Stimulated activated naive CD8-positive, alpha-beta T cell treated with anti-CD3 and anti-CD28 coated beads, Interleukin-15, amount 100 ng/mL, for 72 hours (primary cell): ENCODE measurements around the gene EYA3.

Source experiments
- ATAC-seq: fragments of 150-1000 bp; cut with Tn5 transposase; 2 replicates; pipeline ENCODE4 v1.10.0; 2021; ENCODE audit warnings: mild to moderate bottlenecking, moderate library complexity
- DNase-seq, 2 donors: peaks; one replicate each; pipeline ENCODE4 v3.0.0; 2021 to 2022
- H3K27ac Mint-ChIP-seq, 2 donors: one replicate each; pipeline ENCODE4 v1.8.0; 2022; ENCODE audit warnings: mild to moderate bottlenecking in 2 of 2, mixed read lengths in 2 of 2, moderate library complexity in 2 of 2
- H3K27me3 Mint-ChIP-seq: one replicate; pipeline ENCODE4 v1.8.0; 2022; ENCODE audit warnings: mixed read lengths
- H3K4me1 Mint-ChIP-seq: one replicate; pipeline ENCODE4 v1.8.0; 2022; ENCODE audit warnings: mild to moderate bottlenecking, mixed read lengths
- H3K4me3 Mint-ChIP-seq, 2 donors: one replicate each; pipeline ENCODE4 v1.8.0; 2022; ENCODE audit warnings: mild to moderate bottlenecking in 2 of 2, mixed read lengths in 2 of 2, moderate library complexity in 1 of 2
- H3K9me3 Mint-ChIP-seq, 2 donors: one replicate each; pipeline ENCODE4 v1.8.0; 2022; ENCODE audit warnings: mixed read lengths in 2 of 2

EYA3 gene

GRCh38 chr1:27937524-27937836, 150.9 kb downstream of the EYA3 start:
- H3K27me3 Mint-ChIP-seq = peaks cover 21% of the 10 kb centered on the region
- H3K4me3 Mint-ChIP-seq = no peak overlapping the region
- peaks cover 20% of the 10 kb centered on the region for H3K4me1 Mint-ChIP-seq
- DNase-seq = no peak
- H3K27ac Mint-ChIP-seq = no peak overlapping the region
- no peak for ATAC-seq
- H3K9me3 Mint-ChIP-seq = no peaks in the 10 kb centered on the region

- Mint-ChIP-seq H3K4me1 (peaks cover 20% of the 10 kb centered on the region), H3K27ac (no peak overlapping the region), H3K9me3 (no peaks in the 10 kb centered on the region), H3K4me3 (no peak overlapping the region), H3K27me3 (peaks cover 28% of the 10 kb centered on the region)
- no peak for ATAC-seq
- DNase-seq = no peak
Observed at GRCh38 chr1:27936370-27936769, 152.0 kb downstream of the EYA3 start.

- peak overlapping the region in 1 of 2 donors; percentile 81 for H3K4me3 Mint-ChIP-seq
- H3K27ac Mint-ChIP-seq = peak overlapping the region in 1 of 2 donors; percentile 82
Observed at GRCh38 chr1:27935721-27936120, 152.7 kb downstream of the EYA3 start.

GRCh38 chr1:27934818-27935549, 153.4 kb downstream of the EYA3 start, which contains the start of gene SMPDL3B:
SMPDL3B (plus strand) TSS chr1:27935000; CDS start chr1:27935184, 184 bp downstream.
- peak in 1 of 2 donors; percentile 20 for DNase-seq
- Mint-ChIP-seq H3K27me3 (peaks cover 28% of the 10 kb centered on the region), H3K4me3 (peak within 1 kb of the TSS; percentile 70 to 81), H3K4me1 (peaks cover 14% of the 10 kb centered on the region), H3K27ac (peak within 1 kb of the TSS; percentile 32 to 82), H3K9me3 (no peaks in the 10 kb centered on the region)
- peak; percentile 69 for ATAC-seq

More at GRCh38 chr1:27935721-27936120, 152.7 kb downstream of the EYA3 start:
- H3K4me1 Mint-ChIP-seq = peaks cover 20% of the 10 kb centered on the region
- peaks cover 28% of the 10 kb centered on the region for H3K27me3 Mint-ChIP-seq
- H3K9me3 Mint-ChIP-seq = no peaks in the 10 kb centered on the region
- DNase-seq (no peak), ATAC-seq (no peak)

GRCh38 chr1:27931759-27932158, 156.7 kb downstream of the EYA3 start:
- Mint-ChIP-seq H3K27me3 (peaks cover 28% of the 10 kb centered on the region), H3K9me3 (no peaks in the 10 kb centered on the region), H3K27ac (no peak overlapping the region), H3K4me1 (peaks cover 12% of the 10 kb centered on the region), H3K4me3 (no peak overlapping the region)
- ATAC-seq = no peak
- DNase-seq = no peak

GRCh38 chr1:27931184-27931583, 157.2 kb downstream of the EYA3 start:
- DNase-seq (no peak), ATAC-seq (no peak)
- Mint-ChIP-seq H3K4me1 (peaks cover 12% of the 10 kb centered on the region), H3K9me3 (no peaks in the 10 kb centered on the region), H3K27ac (no peak overlapping the region), H3K27me3 (peaks cover 28% of the 10 kb centered on the region), H3K4me3 (no peak overlapping the region)

- Mint-ChIP-seq H3K27ac (no peak overlapping the region), H3K27me3 (peaks cover 12% of the 10 kb centered on the region), H3K9me3 (no peaks in the 10 kb centered on the region), H3K4me3 (no peak overlapping the region), H3K4me1 (no peaks in the 10 kb centered on the region)
- no peak for DNase-seq
- ATAC-seq = no peak
Observed at GRCh38 chr1:27928216-27928954, 160.0 kb downstream of the EYA3 start.

- ATAC-seq (no peak), DNase-seq (no peak)
- H3K4me3 Mint-ChIP-seq = no peak overlapping the region
- H3K9me3 Mint-ChIP-seq = no peaks in the 10 kb centered on the region
- H3K27ac Mint-ChIP-seq = no peak overlapping the region
- H3K27me3 Mint-ChIP-seq = no peaks in the 10 kb centered on the region
- no peaks in the 10 kb centered on the region for H3K4me1 Mint-ChIP-seq
Observed at GRCh38 chr1:27922272-27922671, 166.1 kb downstream of the EYA3 start.
